ENCODE data around the gene ZNF853. TPM values are rescaled to one million over a fixed set of nuclear protein-coding genes. Genes with fewer than 3 reads are reported as not detected.
"Not testable (repeated sequence)": the region's sequence is repeated elsewhere in the genome, so short reads cannot be mapped to it uniquely, and the experiment has no call there.

Gene ZNF853
- total and polyA plus RNA-seq, 2 of the 8 experiments (the other 6 are each of a cell fraction or from before 2014, with no cell fraction given): 4.3 to 5.7 TPM

DNA sequence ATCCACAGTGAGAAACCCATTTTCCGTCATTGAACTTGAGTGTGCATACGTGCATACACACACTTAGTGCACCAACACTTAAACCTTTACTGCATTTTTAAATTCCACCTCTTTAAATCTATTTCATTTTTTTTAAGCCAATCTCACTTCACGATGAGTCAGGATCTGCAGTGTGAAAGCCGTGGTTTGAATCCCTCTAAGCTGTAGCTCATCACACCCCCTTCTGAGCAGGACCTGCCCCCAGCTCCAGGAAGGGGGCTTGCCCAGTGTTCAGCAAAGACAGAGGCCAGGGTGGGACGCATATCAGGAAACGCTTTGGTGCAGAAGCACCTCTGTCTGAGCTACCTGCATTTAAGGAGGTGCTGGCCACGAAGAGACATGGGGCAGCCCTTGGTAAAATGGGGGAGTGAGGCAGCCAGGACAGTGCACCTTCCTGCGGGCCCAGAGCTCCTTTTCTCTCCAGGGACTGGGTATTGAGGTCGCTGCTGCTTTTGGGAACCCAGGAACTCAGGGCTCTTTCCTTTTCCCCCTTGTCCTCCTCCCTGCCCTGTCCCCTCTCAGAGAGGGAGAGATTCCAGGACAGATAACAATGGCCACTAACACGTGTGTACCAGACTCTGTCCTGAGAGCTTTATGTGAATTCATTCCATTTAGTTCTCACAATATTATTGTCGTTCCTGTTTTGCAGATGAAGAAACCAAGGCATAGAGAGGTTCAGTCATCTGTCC is 43.4 kb downstream of the ZNF853 start (continued):
- TF ChIP-seq GABPA (IDR thresholded peaks at IDR 0.05; ENCODE audit: borderline replicate concordance, insufficient read depth, low read length): no peak
- TF ChIP-seq SP1 (IDR thresholded peaks at IDR 0.05; ENCODE audit: low read depth, low read length): no peak
- no peak for TF ChIP-seq YY1 (IDR thresholded peaks at IDR 0.05; ENCODE audit: low read depth, low read length)
- no peak for TF ChIP-seq ASH2L (IDR thresholded peaks at IDR 0.05; ENCODE audit: low read length)
- TF ChIP-seq BCL11A (IDR thresholded peaks at IDR 0.05; ENCODE audit: low read depth in 2 of 2, low read length in 2 of 2): no peak

DNA sequence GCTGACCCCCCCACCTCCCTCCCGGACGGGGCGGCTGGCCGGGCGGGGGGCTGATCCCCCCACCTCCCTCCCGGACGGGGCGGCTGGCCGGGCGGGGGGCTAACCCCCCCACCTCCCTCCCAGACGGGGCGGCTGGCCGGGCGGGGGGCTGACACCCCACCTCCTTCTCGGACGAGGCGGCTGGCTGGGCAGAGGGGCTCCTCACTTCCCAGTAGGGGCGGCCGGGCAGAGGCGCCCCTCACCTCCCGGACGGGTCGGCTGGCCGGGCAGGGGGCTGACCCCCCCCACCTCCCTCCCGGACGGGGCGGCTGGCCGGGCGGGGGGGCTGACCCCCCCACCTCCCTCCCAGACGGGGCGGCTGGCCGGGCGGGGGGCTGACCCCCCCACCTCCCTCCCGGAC is 55.4 kb downstream of the ZNF853 start:
- not testable (repeated sequence) for FAIRE-seq
- H3K9me3 ChIP-seq (ENCODE audit: insufficient read depth in 2 of 2, low read depth in 1 of 2, low read length in 1 of 2): peaks cover 54 to 87% of the 10 kb centered on the region in 2 experiments

More for the DNA sequence above, 55.4 kb downstream of the ZNF853 start:
- POLR2A ChIA-PET (ENCODE audit: partially characterized antibody); H2BK120ac ChIP-seq (replicated peaks; ENCODE audit: low read depth, low read length); H4K20me1 ChIP-seq (replicated peaks in 1 of 2; ENCODE audit: control insufficient read depth in 1 of 2, insufficient read depth in 2 of 2, low read length in 2 of 2); H2BK5ac ChIP-seq (ENCODE audit: low read depth, low read length); H4K5ac ChIP-seq (ENCODE audit: insufficient read length, low read depth, low read length); H2BK20ac ChIP-seq (ENCODE audit: low read length); H3K79me2 ChIP-seq (ENCODE audit: control insufficient read depth in 1 of 2, insufficient read depth in 2 of 2, low read length in 2 of 2); DNase-seq (ENCODE audit: low read depth in 1 of 2, low spot score in 2 of 2); H3K27ac ChIP-seq (ENCODE audit: low read depth, low read length); H4K8ac ChIP-seq (ENCODE audit: extremely low read depth, insufficient read depth, low read length); H3K9ac ChIP-seq (replicated peaks in 1 of 4; ENCODE audit: extremely low read depth in 1 of 4, low read depth in 3 of 4, low read length in 3 of 4); H4K91ac ChIP-seq (replicated peaks; ENCODE audit: insufficient read length, low read length); H3K4ac ChIP-seq (replicated peaks; ENCODE audit: insufficient read length, low read depth, low read length); H3K79me1 ChIP-seq (ENCODE audit: low read depth, low read length); H3K23ac ChIP-seq (ENCODE audit: insufficient read length); H3K27me3 ChIP-seq (replicated peaks in 1 of 4; ENCODE audit: control insufficient read depth in 3 of 4, extremely low read depth in 1 of 4, insufficient read depth in 3 of 4, low read length in 3 of 4); H3K4me2 ChIP-seq (ENCODE audit: insufficient read depth in 1 of 2, low read depth in 2 of 2, low read length in 2 of 2); H2BK15ac ChIP-seq (ENCODE audit: low read length); H2AFZ ChIP-seq (ENCODE audit: low read length); H3K56ac ChIP-seq (replicated peaks; ENCODE audit: insufficient read length, low read depth, low read length); H3K4me1 ChIP-seq (replicated peaks in 1 of 4; ENCODE audit: control insufficient read depth in 3 of 4, insufficient read depth in 4 of 4, low read length in 3 of 4); H3K18ac ChIP-seq (ENCODE audit: extremely low read depth, low read length); H3K23me2 ChIP-seq (ENCODE audit: low read depth, low read length); H3K14ac ChIP-seq (ENCODE audit: insufficient read length); H3K4me3 ChIP-seq (ENCODE audit: extremely low read depth in 1 of 4, insufficient read depth in 2 of 4, low read depth in 3 of 4, low read length in 4 of 4); H2BK12ac ChIP-seq (ENCODE audit: low read depth, low read length); H2AK5ac ChIP-seq (ENCODE audit: low read depth, low read length); CTCF ChIA-PET (ENCODE audit: partially characterized antibody): not testable (repeated sequence)
- peaks cover 0 to 46% (median 24%) of the 10 kb centered on the region in 4 experiments; a peak in 5 of 8 replicates for H3K36me3 ChIP-seq (ENCODE audit: control insufficient read depth in 2 of 4, insufficient read depth in 4 of 4, low read length in 3 of 4)
- no CpG with 5 or more reads among the region's 34 CpGs for WGBS, 2 experiments (ENCODE audit: extremely low coverage in 1 of 2, insufficient coverage in 1 of 2, insufficient read length in 1 of 2, insufficient replicate concordance in 2 of 2, low coverage in 1 of 2, low lambda C conversion rate in 2 of 2, missing lambda C conversion rate in 1 of 2)
